WTC11 (cell line): ENCODE results near the gene CANX.

ENCODE experiments used
- CREM ChIP-seq: sonication (generic); formaldehyde crosslinking; IDR thresholded peaks from 2 replicates; pipeline ENCODE4 v1.8.1; 2022; ENCODE audit warnings: mild to moderate bottlenecking, missing genetic modification reagents, moderate library complexity
- CTCF ChIP-seq: fragments of 200-600 bp; IDR thresholded peaks from 2 replicates; pipeline ENCODE4 v1.8.0; 2022; ENCODE audit warnings: antibody characterized with exemption
- ELF4 ChIP-seq: sonication (generic); formaldehyde crosslinking; IDR thresholded peaks from 2 replicates; pipeline ENCODE4 v1.8.1; 2022; ENCODE audit warnings: low read depth, mild to moderate bottlenecking, moderate library complexity, missing genetic modification reagents
- FOXP1 ChIP-seq: sonication (generic); formaldehyde crosslinking; IDR thresholded peaks from 2 replicates; pipeline ENCODE4 v1.8.0; 2022; ENCODE audit warnings: missing genetic modification reagents, mild to moderate bottlenecking, moderate library complexity, borderline replicate concordance
- GTF2I ChIP-seq: fragments of 250-450 bp; sonication (Bioruptor Pico); conservative IDR thresholded peaks from 2 replicates; pipeline ENCODE4 v1.4.0; 2021; ENCODE audit warnings: mild to moderate bottlenecking
- MAX ChIP-seq: sonication (generic); formaldehyde crosslinking; IDR thresholded peaks from 2 replicates; pipeline ENCODE4 v1.8.0; 2022; ENCODE audit warnings: mild to moderate bottlenecking, missing genetic modification reagents
- NR2C2 ChIP-seq: sonication (generic); formaldehyde crosslinking; IDR thresholded peaks from 2 replicates; pipeline ENCODE4 v1.8.0; 2022; ENCODE audit warnings: mild to moderate bottlenecking, missing genetic modification reagents
- RELA ChIP-seq: sonication (generic); formaldehyde crosslinking; IDR thresholded peaks from 2 replicates; pipeline ENCODE4 v1.8.1; 2022; ENCODE audit warnings: missing genetic modification reagents, mild to moderate bottlenecking, borderline replicate concordance
- ZBTB21 ChIP-seq: sonication (generic); formaldehyde crosslinking; IDR thresholded peaks from 2 replicates; pipeline ENCODE4 v1.8.1; 2023; ENCODE audit warnings: mild to moderate bottlenecking, missing genetic modification reagents, borderline replicate concordance
- ZNF138 ChIP-seq: sonication (generic); formaldehyde crosslinking; conservative IDR thresholded peaks from 2 replicates; pipeline ENCODE4 v1.8.1; 2022; ENCODE audit warnings: mild to moderate bottlenecking, moderate library complexity, missing genetic modification reagents

GRCh38 chr5:179716286-179716685 is 17.5 kb downstream of the CANX start:
- no peak for TF ChIP-seq CTCF
- no peak for TF ChIP-seq MAX (CRISPR knock-in tag)
- no peak for TF ChIP-seq FOXP1 (CRISPR knock-in tag)
- TF ChIP-seq CREM, result no peak
- TF ChIP-seq RELA, result no peak
- TF ChIP-seq ZNF138 (CRISPR knock-in tag), result no peak
- TF ChIP-seq ELF4, result no peak
- TF ChIP-seq NR2C2, result no peak
- TF ChIP-seq GTF2I (CRISPR knock-in tag), result no peak
- no peak for TF ChIP-seq ZBTB21 (CRISPR knock-in tag)
